Activated T-cell treated with anti-CD3 and anti-CD28 coated beads for 24 hours (primary cell): ENCODE results near the gene FAM131A.

Source experiments
- DNase-seq: peaks from one replicate; pipeline ENCODE4 v3.0.0-alpha.2; 2020; ENCODE audit warnings: low read depth

Gene FAM131A

GRCh38 chr3:184316792-184317191 lies 20.6 kb upstream of the FAM131A start:
- DNase-seq, result no peak

- DNase-seq, result no peak
Measured at GRCh38 chr3:184317201-184317600, 20.2 kb upstream of the FAM131A start.

- peak; percentile 41 for DNase-seq
Measured at GRCh38 chr3:184320104-184320445, 17.3 kb upstream of the FAM131A start.

GRCh38 chr3:184321666-184322065 lies 15.7 kb upstream of the FAM131A start:
- no peak for DNase-seq

GRCh38 chr3:184322731-184323487 lies 14.5 kb upstream of the FAM131A start:
- no peak for DNase-seq

GRCh38 chr3:184323696-184324095 lies 13.7 kb upstream of the FAM131A start:
- DNase-seq, result no peak

GRCh38 chr3:184325269-184325668 lies 12.1 kb upstream of the FAM131A start:
- no peak for DNase-seq

- no peak for DNase-seq
Measured at GRCh38 chr3:184325715-184326369, 11.6 kb upstream of the FAM131A start.

- DNase-seq, result no peak
Measured at GRCh38 chr3:184327171-184327570, 10.2 kb upstream of the FAM131A start.

- no peak for DNase-seq
Measured at GRCh38 chr3:184328516-184328915, 8.9 kb upstream of the FAM131A start.

- no peak for DNase-seq
Measured at GRCh38 chr3:184332370-184333090, 4.9 kb upstream of the FAM131A start.

GRCh38 chr3:184333190-184333589 lies 4.2 kb upstream of the FAM131A start:
- no peak for DNase-seq

- DNase-seq, result no peak
Measured at GRCh38 chr3:184333700-184334099, 3.7 kb upstream of the FAM131A start.

GRCh38 chr3:184334470-184335158 lies 2.8 kb upstream of the FAM131A start:
- no peak for DNase-seq

- no peak for DNase-seq
Measured at GRCh38 chr3:184335291-184335660, 2.1 kb upstream of the FAM131A start.

- DNase-seq, result peak; percentile 82
Measured at GRCh38 chr3:184335661-184336546, 1.5 kb upstream of the FAM131A start.

GRCh38 chr3:184336547-184337398 lies 627 bp upstream of the FAM131A start:
- DNase-seq, result no peak

GRCh38 chr3:184337981-184338380 lies 581 bp downstream of the FAM131A start:
- DNase-seq, result no peak

- no peak for DNase-seq
Measured at GRCh38 chr3:184338511-184338945, 1.1 kb downstream of the FAM131A start.

GRCh38 chr3:184339001-184339400 lies 1.6 kb downstream of the FAM131A start:
- DNase-seq, result no peak
